Measurements from ENCODE around the gene RASGEF1B. TPM values are rescaled to one million over a fixed set of nuclear protein-coding genes. Genes with fewer than 3 reads are reported as not detected.

The RASGEF1B gene
- 10 to 100 TPM in 2 of 4 donors, 1 to 10 TPM in 2; 4.3 to 15.5 (median 10.2) TPM for total RNA-seq

GRCh38 chr4:81471588-81472280 lies at the start of gene RASGEF1B:
Gene RASGEF1B (minus strand): TSS chr4:81471907. CDS start chr4:81459508, 12,399 bp downstream.
- Histone ChIP-seq H3K27ac (peak within 1 kb of the TSS; percentile 74 to 89 (median 88)), H3K4me1 (peaks cover 14 to 19% of the 10 kb centered on the region in 2 donors), H3K36me3 (no peaks in the 10 kb centered on the region), H3K27me3 (no peaks in the 10 kb centered on the region), H3K4me3 (replicated peaks in 1 of 3) (peak within 1 kb of the TSS; percentile 30 to 83 (median 71)), H3K9me3 (no peaks in the 10 kb centered on the region)
- TF ChIP-seq POLR2A (IDR thresholded peaks at IDR 0.05): peak; percentile 7 to 79
- TF ChIP-seq, protein P1, sequence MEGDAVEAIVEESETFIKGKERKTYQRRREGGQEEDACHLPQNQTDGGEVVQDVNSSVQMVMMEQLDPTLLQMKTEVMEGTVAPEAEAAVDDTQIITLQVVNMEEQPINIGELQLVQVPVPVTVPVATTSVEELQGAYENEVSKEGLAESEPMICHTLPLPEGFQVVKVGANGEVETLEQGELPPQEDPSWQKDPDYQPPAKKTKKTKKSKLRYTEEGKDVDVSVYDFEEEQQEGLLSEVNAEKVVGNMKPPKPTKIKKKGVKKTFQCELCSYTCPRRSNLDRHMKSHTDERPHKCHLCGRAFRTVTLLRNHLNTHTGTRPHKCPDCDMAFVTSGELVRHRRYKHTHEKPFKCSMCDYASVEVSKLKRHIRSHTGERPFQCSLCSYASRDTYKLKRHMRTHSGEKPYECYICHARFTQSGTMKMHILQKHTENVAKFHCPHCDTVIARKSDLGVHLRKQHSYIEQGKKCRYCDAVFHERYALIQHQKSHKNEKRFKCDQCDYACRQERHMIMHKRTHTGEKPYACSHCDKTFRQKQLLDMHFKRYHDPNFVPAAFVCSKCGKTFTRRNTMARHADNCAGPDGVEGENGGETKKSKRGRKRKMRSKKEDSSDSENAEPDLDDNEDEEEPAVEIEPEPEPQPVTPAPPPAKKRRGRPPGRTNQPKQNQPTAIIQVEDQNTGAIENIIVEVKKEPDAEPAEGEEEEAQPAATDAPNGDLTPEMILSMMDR (IDR thresholded peaks at IDR 0.05): no peak
- WGBS, 2 donors: 0% methylated on average over 15 to 38 of the region's 71 CpGs
- DNase-seq: peak; percentile 93
- intact Hi-C loops (cut with DNase I): loop anchor here (2.0 kb wide), 1 partner anchor 371 kb away; no protein-coding TSS in a partner anchor

- WGBS, 2 donors: 82 to 89% methylated on average over 6 of the region's 6 CpGs
- Histone ChIP-seq H3K27me3 (no peaks in the 10 kb centered on the region), H3K36me3 (no peaks in the 10 kb centered on the region), H3K4me1 (no peaks in the 10 kb centered on the region), H3K27ac (no peak overlapping the region), H3K9me3 (no peaks in the 10 kb centered on the region), H3K4me3 (replicated peaks in 1 of 3) (no peak overlapping the region)
- TF ChIP-seq, protein P1 (IDR thresholded peaks at IDR 0.05): no peak
- TF ChIP-seq POLR2A (IDR thresholded peaks at IDR 0.05): no peak
- intact Hi-C loops (cut with DNase I): no loop called here
- no peak for DNase-seq
Observed at GRCh38 chr4:81519856-81520255, 48.1 kb upstream of the RASGEF1B start.

DNA sequence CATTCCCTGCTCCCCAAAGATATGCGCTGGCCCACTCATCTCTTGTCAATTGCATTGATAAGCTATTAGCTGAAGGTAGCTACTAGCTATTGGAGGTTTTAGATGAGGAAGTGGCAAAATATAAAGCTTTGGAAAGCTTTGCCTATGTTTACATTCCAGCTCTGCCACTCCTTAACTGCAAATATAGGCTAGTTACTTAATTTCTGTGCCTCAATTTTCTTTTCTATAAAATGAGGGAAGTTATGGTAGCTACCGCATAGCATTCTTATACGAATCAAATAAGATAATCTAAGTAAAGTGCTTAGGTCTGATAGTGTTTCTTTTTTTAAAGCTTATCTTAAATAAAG lies 47.7 kb upstream of the RASGEF1B start:
- Histone ChIP-seq H3K9me3 (no peaks in the 10 kb centered on the region), H3K4me1 (no peaks in the 10 kb centered on the region), H3K27ac (no peak overlapping the region), H3K36me3 (no peaks in the 10 kb centered on the region), H3K27me3 (no peaks in the 10 kb centered on the region), H3K4me3 (replicated peaks in 1 of 3) (no peak overlapping the region)
- WGBS, 2 donors: 98 to 99% methylated on average over 3 of the region's 3 CpGs
- intact Hi-C loops (cut with DNase I): no loop called here
- TF ChIP-seq, protein P1 (IDR thresholded peaks at IDR 0.05): no peak
- TF ChIP-seq POLR2A (IDR thresholded peaks at IDR 0.05): no peak
- no peak for DNase-seq

DNA sequence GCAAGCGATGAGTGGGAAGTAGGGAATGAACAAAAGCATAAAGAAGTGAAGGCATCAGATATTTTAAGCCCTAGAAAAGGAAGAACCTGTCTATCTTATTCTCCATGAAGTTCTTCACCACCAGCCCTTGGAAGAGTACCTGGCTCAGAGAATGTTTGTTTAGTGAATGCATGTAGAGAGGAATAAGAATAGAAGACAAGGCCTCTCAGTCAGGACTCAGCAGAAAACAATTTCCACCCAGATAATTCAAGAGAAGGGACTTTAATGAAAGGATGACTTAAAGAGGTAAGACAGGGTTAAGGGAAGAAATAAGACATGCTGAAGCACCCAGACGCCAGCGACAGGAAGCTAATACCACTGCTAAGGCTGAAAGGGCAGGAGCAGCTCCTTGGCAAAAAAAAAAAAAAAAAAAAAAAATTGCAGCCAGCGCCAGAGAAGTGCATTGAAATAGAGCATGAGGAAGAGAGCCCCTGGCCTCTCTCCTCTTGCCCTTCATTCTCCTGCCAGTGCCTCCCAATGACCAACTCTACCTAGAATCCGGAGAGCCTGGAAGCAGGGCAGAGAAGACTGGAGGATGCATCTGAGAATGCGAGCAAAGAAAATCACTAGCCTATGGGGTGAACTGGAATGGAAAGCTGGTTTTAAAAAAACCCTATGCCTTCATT lies 47.2 kb upstream of the RASGEF1B start:
- Histone ChIP-seq H3K27ac (no peak overlapping the region), H3K27me3 (no peaks in the 10 kb centered on the region), H3K36me3 (no peaks in the 10 kb centered on the region), H3K4me1 (no peaks in the 10 kb centered on the region), H3K4me3 (replicated peaks in 1 of 3) (no peak overlapping the region), H3K9me3 (no peaks in the 10 kb centered on the region)
- DNase-seq: no peak
- TF ChIP-seq POLR2A (IDR thresholded peaks at IDR 0.05): no peak
- TF ChIP-seq, protein P1 (IDR thresholded peaks at IDR 0.05): no peak
- intact Hi-C loops (cut with DNase I): no loop called here
- WGBS, 2 donors: 56 to 70% methylated on average over 6 of the region's 6 CpGs

GRCh38 chr4:81516241-81516640 lies 44.5 kb upstream of the RASGEF1B start:
- Histone ChIP-seq H3K4me3 (replicated peaks in 1 of 3) (no peak overlapping the region), H3K27me3 (no peaks in the 10 kb centered on the region), H3K9me3 (no peaks in the 10 kb centered on the region), H3K4me1 (no peaks in the 10 kb centered on the region), H3K27ac (no peak overlapping the region), H3K36me3 (no peaks in the 10 kb centered on the region)
- intact Hi-C loops (cut with DNase I): no loop called here
- no peak for DNase-seq
- TF ChIP-seq, protein P1 (IDR thresholded peaks at IDR 0.05): no peak
- no peak for TF ChIP-seq POLR2A (IDR thresholded peaks at IDR 0.05)
- 92 to 96% methylated on average over 6 of the region's 6 CpGs for WGBS, 2 donors

Data from thyroid gland (tissue), 4 donors.